ENCODE measurements around the gene TSSK2. TPM values are rescaled to one million over a fixed set of nuclear protein-coding genes. Genes with fewer than 3 reads are reported as not detected.

TSSK2 gene
- total RNA-seq, 1 experiment from 2014 or later, result not detected

DNA sequence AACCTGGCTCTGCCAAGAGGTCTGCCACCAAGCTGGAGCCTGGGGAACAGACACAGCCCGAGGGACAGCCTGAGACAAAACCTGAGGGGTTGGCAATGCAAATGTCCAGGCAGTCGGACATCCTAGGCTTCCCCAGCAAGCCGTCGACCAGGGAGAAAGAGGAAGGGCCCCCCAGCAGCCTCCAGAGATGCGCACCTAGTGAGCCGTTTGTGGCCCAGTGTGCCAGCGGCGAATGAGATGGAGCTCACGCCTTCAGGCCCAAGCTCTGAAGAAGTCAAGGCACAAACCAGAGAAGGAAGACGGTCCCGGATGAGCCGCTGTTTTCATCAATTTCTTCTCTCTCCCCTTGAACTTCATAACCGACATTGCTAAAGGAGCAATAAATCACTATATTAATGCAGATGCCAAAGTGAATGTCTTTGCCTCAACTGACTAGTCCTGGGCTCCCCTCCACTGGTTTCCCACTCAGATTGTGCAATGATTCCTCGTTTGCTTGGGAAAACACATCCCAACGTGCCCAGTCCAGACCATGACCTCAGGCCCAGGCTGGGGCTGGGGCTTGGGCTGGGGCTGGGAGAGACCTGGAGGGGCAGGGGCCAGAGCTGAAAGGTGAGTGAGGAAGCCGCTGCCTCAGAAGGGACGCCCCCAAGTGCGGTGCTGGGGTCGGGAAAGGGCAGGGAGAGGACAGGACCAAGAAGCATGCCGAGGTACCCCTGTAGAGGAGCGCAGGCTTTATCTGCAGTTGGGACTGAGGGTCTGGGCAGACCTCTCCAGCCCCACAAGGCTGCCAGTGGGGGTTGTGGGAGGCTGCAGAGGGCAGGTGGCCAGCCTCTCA lies 5.4 kb upstream of the TSSK2 start:
- no peaks in the 10 kb centered on the region for H3K9me3 ChIP-seq (ENCODE audit: control insufficient read depth, insufficient read depth, low read depth, low read length)
- no peak for ATAC-seq
- TF ChIP-seq TCF7L2 (IDR thresholded peaks at IDR 0.05; ENCODE audit: low read depth, low read length) (no peak), CTCF (IDR thresholded peaks at IDR 0.05) (no peak), SIN3A (IDR thresholded peaks at IDR 0.05; ENCODE audit: borderline replicate concordance, insufficient read depth, low read depth, low read length) (no peak), POLR2AphosphoS5 (IDR thresholded peaks at IDR 0.05; ENCODE audit: low read depth, low read length) (no peak)
- TF ChIP-seq, protein P1, sequence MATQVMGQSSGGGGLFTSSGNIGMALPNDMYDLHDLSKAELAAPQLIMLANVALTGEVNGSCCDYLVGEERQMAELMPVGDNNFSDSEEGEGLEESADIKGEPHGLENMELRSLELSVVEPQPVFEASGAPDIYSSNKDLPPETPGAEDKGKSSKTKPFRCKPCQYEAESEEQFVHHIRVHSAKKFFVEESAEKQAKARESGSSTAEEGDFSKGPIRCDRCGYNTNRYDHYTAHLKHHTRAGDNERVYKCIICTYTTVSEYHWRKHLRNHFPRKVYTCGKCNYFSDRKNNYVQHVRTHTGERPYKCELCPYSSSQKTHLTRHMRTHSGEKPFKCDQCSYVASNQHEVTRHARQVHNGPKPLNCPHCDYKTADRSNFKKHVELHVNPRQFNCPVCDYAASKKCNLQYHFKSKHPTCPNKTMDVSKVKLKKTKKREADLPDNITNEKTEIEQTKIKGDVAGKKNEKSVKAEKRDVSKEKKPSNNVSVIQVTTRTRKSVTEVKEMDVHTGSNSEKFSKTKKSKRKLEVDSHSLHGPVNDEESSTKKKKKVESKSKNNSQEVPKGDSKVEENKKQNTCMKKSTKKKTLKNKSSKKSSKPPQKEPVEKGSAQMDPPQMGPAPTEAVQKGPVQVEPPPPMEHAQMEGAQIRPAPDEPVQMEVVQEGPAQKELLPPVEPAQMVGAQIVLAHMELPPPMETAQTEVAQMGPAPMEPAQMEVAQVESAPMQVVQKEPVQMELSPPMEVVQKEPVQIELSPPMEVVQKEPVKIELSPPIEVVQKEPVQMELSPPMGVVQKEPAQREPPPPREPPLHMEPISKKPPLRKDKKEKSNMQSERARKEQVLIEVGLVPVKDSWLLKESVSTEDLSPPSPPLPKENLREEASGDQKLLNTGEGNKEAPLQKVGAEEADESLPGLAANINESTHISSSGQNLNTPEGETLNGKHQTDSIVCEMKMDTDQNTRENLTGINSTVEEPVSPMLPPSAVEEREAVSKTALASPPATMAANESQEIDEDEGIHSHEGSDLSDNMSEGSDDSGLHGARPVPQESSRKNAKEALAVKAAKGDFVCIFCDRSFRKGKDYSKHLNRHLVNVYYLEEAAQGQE (IDR thresholded peaks at IDR 0.05; ENCODE audit: insufficient read depth in 1 of 2, low read depth in 2 of 2, low read length in 1 of 2), result no peak
- ChIA-PET POLR2A (no interaction called here), CTCF (no interaction called here)
- peaks cover 2% of the 10 kb centered on the region for H3K4me1 ChIP-seq (ENCODE audit: control insufficient read depth, insufficient read depth, low read length)
- H3K36me3 ChIP-seq (ENCODE audit: control insufficient read depth, insufficient read depth, low read length), result 0 out of 2 replicates have a peak, but pooled peaks cover 3% of the 10 kb centered on the region
- DNase-seq (ENCODE audit: low read depth, low spot score), result no peak
- no peak overlapping the region for H3K4me3 ChIP-seq (ENCODE audit: low read depth in 2 of 2, low read length in 2 of 2)
- intact Hi-C loops (cut with micrococcal nuclease; ENCODE audit: unreplicated experiment), result no loop called here
- no peak overlapping the region for H3K27ac ChIP-seq (ENCODE audit: low read length)
- no TSS peak for BruUV-seq (replicated peaks)
- H3K27me3 ChIP-seq (ENCODE audit: control insufficient read depth, insufficient read depth, low read length), result no peaks in the 10 kb centered on the region
- in situ Hi-C loops (cut with HindIII; ENCODE audit: low pct_unique_long_range_greater_than_20kb, low sequenced_read_pairs), result no loop called here

DNA sequence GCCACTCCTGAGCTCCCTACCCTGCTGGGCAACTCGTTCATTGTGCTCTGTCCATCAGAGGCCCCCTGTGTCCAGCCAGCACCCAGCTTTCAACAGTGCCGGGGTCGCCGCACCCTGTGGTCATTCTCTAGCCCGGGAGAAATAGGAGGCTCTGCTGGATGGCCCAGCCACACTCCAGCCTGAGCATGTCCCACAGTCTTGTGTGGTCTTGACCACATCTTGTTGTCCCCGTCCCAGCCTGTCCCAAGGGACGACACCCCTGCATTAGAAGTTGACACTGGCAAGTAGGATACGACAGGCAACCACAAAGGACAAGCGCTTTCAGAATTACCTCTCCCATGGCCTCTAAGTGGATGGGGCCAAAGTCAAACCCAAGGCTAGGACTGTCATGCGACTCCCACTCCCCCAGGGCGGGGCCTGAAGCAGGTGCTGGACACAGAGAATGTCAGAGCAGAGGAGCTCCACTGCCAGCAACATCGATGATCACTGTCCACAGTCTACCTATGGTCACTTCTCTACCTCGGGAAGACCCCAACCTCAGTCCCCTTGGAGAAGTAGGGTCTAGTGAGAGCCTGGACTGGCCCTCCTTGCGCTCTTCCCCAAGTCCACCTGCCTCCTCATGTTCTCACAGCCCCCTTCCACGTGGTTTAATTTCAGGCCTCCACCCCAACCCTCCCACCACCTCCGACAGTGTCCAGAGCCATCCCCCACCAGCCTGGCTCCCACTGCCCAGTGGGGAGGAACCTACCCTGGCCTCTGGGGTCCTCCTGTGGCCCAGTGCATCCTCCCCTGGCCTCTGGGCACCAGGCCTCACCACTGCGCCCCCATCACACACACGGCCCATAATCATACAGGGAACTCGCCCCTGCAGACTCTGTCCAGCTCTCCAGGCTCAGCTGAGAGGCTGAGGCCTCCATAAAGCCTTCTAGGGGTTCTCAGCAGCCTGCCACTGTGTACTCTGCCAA lies 4.5 kb upstream of the TSSK2 start:
- CTCF ChIA-PET, result no interaction called here
- Histone ChIP-seq H3K4me1 (ENCODE audit: control insufficient read depth, insufficient read depth, low read length) (no peaks in the 10 kb centered on the region), H3K27ac (ENCODE audit: low read length) (no peak overlapping the region), H3K4me3 (ENCODE audit: low read depth in 2 of 2, low read length in 2 of 2) (no peak overlapping the region), H3K27me3 (ENCODE audit: control insufficient read depth, insufficient read depth, low read length) (no peaks in the 10 kb centered on the region), H3K36me3 (ENCODE audit: control insufficient read depth, insufficient read depth, low read length) (no peaks in the 10 kb centered on the region), H3K9me3 (ENCODE audit: control insufficient read depth, insufficient read depth, low read depth, low read length) (no peaks in the 10 kb centered on the region)
- BruUV-seq (replicated peaks), result no TSS peak
- in situ Hi-C loops (cut with HindIII; ENCODE audit: low pct_unique_long_range_greater_than_20kb, low sequenced_read_pairs) (no loop called here), intact Hi-C loops (cut with micrococcal nuclease; ENCODE audit: unreplicated experiment) (no loop called here)
- TF ChIP-seq POLR2AphosphoS5 (IDR thresholded peaks at IDR 0.05; ENCODE audit: low read depth, low read length), result no peak
- no peak for TF ChIP-seq CTCF (IDR thresholded peaks at IDR 0.05)
- no peak for TF ChIP-seq SIN3A (IDR thresholded peaks at IDR 0.05; ENCODE audit: borderline replicate concordance, insufficient read depth, low read depth, low read length)
- TF ChIP-seq, protein P1 (IDR thresholded peaks at IDR 0.05; ENCODE audit: insufficient read depth in 1 of 2, low read depth in 2 of 2, low read length in 1 of 2), result no peak
- no peak for TF ChIP-seq TCF7L2 (IDR thresholded peaks at IDR 0.05; ENCODE audit: low read depth, low read length)
- DNase-seq (ENCODE audit: low read depth, low spot score) (no peak), ATAC-seq (no peak)
- POLR2A ChIA-PET, result no interaction called here
